HT-29 (cell line): ENCODE measurements around the gene CABCOCO1. TPM values are rescaled to one million over a fixed set of nuclear protein-coding genes. Genes with fewer than 3 reads are reported as not detected.
A peak's percentile ranks its signal among the peaks of the same experiment; 100 is the strongest.
"Not testable (repeated sequence)": the region's sequence is repeated elsewhere in the genome, so short reads cannot be mapped to it uniquely, and the experiment has no call there.

Experiments
- DNase-seq: peaks from one replicate; pipeline ENCODE4 v3.0.0-alpha.2; 2015; ENCODE audit warnings: low spot score
- total RNA-seq: library from RNA; depleted of rRNA; stranded (reverse); fragments of >200 nt; shearing (Covaris generic); gene quantifications from 2 replicates; pipeline ENCODE4 v1.2.3, GENCODE V29; 2014

Gene CABCOCO1
- total RNA-seq, 1 experiment from 2014 or later: not detected

DNA sequence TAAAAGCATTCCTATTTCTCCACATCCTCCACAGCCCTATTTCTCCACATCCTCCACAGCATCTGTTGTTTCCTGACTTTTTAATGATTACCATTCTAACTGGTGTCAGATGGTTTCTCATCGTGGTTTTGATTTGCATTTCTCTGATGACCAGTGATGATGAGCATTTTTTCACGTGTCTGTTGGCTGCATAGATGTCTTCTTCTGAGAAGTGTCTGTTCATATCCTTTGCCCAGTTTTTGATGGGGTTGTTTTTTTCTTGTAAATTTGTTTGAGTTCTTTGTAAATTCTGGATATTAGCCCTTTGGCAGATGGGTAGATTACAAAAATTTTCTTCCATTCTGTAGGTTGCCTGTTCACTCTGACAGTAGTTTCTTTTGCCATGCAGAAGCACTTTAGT lies 49.4 kb downstream of the CABCOCO1 start:
- DNase-seq: not testable (repeated sequence)

- DNase-seq: not testable (repeated sequence)
Measured at GRCh38 chr10:61719475-61719874, 56.7 kb downstream of the CABCOCO1 start.

- DNase-seq: no peak
Measured at GRCh38 chr10:61719906-61720305, 57.2 kb downstream of the CABCOCO1 start.

DNA sequence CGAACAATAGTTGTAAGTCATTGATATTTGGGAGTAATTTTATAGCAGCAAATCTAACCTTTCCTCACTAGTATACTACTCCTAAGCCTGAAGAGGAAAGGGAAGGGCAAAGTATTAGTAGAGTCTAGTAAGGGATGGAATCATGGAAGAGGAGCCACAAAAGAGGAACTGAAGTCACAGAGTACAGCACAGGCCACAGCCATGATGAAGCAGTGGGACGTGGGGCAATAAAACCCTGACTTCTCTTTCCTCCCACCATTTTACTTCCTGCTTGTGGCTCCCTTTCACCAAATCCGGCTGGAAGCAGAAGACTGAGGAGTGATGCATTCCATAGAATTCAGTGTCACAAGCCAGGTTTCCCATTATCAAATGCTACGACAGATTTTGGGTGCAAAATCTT lies 58.7 kb downstream of the CABCOCO1 start:
- no peak for DNase-seq

DNA sequence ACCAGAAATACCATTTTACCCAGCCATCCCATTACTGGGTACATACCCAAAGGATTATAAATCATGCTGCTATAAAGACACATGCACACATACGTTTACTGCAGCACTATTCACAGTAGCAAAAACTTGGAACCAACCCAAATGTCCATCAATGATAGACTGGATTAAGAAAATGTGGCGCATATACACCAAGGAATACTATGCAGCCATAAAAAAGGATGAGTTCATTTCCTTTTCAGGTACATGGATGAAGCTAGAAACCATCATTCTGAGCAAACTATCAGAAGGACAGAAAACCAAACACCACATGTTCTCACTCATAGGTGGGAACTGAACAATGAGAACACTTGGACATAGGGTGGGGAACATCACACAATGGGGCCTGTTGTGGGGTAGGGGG lies 62.5 kb downstream of the CABCOCO1 start:
- not testable (repeated sequence) for DNase-seq

DNA sequence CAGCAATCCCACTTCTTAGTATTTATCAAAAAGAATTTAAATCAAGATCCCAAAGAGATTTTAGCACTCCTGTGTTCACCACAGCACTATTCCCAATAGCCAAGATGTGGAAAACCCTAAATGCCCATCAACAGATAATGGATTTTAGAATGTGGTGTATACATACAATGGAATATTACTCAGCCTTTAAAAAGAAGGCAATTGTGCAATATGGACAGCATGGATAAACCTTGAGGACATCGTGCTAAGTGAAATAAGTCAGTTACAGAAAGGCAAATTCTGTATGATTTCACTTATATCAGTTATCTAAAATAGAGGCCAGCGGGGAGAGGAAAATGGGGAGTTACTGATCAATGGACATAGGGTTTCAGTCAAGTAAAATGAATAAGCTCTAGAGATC lies 66.9 kb downstream of the CABCOCO1 start:
- no peak for DNase-seq

DNA sequence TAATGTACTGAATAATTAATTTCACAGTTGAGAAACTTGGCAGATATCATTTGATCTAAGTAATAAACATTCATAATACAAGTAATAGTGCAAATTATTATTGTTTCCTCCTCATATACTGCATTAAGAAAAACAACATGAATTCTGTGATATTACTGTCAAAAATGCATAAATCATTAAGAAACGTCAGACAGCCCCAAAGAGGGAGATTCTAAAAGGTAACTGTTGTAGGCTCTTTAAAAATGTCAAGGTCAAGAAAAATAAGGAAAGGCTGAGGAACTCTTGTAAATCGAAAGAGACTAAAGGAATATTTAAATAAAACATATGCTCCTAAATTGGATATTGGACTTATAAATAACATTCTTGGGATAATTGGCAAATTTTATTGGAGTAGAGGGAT lies 67.9 kb downstream of the CABCOCO1 start:
- no peak for DNase-seq

DNA sequence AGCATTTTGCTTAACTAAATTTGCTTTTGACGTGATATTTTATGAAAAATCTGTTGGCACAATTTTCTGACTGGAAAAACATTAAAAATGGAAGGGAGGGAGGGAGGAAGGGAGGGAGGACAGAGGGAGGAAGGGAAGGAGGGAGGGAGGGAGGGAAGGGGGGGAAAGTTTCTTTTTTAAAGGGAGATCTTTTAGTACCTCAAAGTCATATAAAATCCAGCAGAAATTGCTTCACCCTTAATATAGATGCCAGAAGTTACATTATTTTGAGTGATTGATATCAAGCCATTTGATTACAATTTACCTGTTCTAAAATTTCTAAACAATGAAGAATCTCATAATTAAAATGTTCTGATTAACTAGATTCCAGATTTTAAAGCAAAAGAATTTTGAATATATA lies 68.9 kb downstream of the CABCOCO1 start:
- DNase-seq: no peak

GRCh38 chr10:61732629-61733278 lies 70.0 kb downstream of the CABCOCO1 start:
- no peak for DNase-seq

- DNase-seq: peak; percentile 78
Measured at GRCh38 chr10:61733358-61733940, 70.7 kb downstream of the CABCOCO1 start.

GRCh38 chr10:61735882-61736281 lies 73.2 kb downstream of the CABCOCO1 start:
- DNase-seq: no peak

GRCh38 chr10:61737455-61737854 lies 74.7 kb downstream of the CABCOCO1 start:
- DNase-seq: not testable (repeated sequence)

- DNase-seq: no peak
Measured at GRCh38 chr10:61742812-61743211, 80.1 kb downstream of the CABCOCO1 start.

DNA sequence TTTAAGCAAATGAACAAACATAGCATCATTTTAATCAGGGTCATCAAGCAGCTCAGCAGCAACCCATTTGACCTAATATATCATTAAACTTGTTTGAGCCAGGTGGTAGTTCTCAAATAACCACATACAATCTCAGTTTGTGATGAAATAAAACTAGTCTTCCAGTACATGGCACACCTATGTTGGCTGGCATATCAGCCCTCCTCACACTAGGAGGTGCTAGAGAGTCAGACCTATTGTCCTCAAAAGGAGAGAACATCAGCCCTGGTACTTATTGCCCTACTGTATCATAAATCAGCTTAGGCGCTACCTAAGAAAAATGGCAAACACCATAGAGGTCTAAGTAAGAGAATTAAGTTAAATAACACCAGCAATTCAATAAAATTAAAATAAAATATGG lies 81.7 kb downstream of the CABCOCO1 start:
- DNase-seq: peak; percentile 32

GRCh38 chr10:61746377-61746776 lies 83.6 kb downstream of the CABCOCO1 start:
- no peak for DNase-seq

- DNase-seq: no peak
Measured at GRCh38 chr10:61747307-61747706, 84.6 kb downstream of the CABCOCO1 start.

GRCh38 chr10:61749291-61749690 lies 86.6 kb downstream of the CABCOCO1 start:
- no peak for DNase-seq

GRCh38 chr10:61750943-61751471 lies 88.3 kb downstream of the CABCOCO1 start:
- peak; percentile 93 for DNase-seq

DNA sequence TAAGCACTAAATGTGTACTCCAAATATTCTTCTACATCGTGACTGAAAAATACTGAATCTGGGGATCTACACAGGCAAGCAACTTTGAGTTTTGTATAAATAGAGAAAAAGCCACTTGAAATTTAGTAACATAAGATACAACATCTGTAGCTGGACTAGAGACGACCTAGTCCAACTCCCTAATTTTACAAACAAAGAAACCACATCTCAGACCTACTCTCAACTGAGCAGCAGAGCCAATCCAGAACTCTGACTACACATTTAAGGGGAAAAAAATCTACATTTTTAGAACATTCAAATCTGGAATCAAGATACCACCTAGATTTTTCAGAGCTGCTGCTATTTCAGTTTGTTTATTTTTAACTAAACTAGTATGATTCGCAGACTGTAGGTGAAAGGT lies 88.9 kb downstream of the CABCOCO1 start:
- DNase-seq: no peak

DNA sequence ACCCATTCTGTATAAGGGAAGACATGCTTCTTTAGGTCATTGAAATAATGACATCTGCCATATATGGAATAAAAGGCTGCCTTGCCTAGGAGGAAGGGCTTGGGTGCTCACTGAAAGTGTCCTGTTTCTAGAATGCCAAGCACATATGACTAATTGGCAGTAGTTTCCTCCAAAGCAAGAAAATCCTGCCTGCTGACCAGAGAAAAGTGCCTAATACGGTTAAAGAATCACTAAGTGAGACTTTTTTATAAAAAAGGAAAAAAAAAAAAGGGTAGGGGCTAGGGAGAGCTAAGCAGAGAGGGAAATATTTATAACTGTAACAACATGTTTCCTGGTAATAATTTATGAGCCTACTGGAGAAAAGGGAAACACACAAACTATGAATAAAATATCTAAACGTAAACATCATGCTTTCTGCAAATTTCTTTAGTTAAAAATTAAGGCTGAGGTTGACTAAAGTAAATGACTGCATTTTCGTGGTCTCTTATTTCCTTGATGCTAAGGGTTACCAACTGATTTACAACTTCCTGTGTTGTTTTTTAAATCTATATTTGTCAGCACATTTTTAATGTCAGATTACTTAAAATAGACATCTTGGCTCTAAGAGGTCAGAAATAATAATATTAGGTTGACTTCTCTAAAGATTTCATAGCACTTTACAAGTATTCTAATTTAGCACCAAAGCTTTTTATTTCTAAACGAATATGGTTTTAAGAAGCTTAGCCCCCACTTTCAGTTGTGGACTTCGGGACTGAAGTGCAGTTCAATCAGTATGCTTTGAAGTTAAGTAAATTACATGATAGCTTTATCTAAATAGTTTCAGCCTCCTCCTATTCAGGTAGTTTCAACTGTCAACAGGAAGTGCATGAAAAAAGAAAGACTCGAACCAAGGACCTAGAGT lies 89.6 kb downstream of the CABCOCO1 start:
- DNase-seq: peak; percentile 68

- DNase-seq: no peak
Measured at GRCh38 chr10:61753453-61753852, 90.7 kb downstream of the CABCOCO1 start.
